Activated CD8-positive, alpha-beta memory T cell treated with anti-CD3 and anti-CD28 coated beads for 1 hour (primary cell): ENCODE data around the gene TMEM161A.
"Not testable (repeated sequence)": the region's sequence is repeated elsewhere in the genome, so short reads cannot be mapped to it uniquely, and the experiment has no call there.

Experiments used
- DNase-seq, 2 donors: peaks; one replicate each; pipeline ENCODE4 v3.0.0-alpha.2; 2020; ENCODE audit warnings: low read depth in 1 of 2; ENCODE audit errors: extremely low read depth in 1 of 2

TMEM161A gene

GRCh38 chr19:19122902-19123301, 15.4 kb downstream of the TMEM161A start:
- DNase-seq: no peak

- DNase-seq: no peak
Measured at GRCh38 chr19:19121371-19121770, 16.9 kb downstream of the TMEM161A start.

GRCh38 chr19:19120308-19121231, 17.7 kb downstream of the TMEM161A start:
- DNase-seq: no peak

- no peak for DNase-seq
Measured at GRCh38 chr19:19119325-19120237, 18.7 kb downstream of the TMEM161A start.

- peak in 1 of 2 donors; percentile 36 for DNase-seq
Measured at GRCh38 chr19:19115954-19116353, 22.3 kb downstream of the TMEM161A start.

GRCh38 chr19:19113040-19113626, 25.1 kb downstream of the TMEM161A start:
- DNase-seq: no peak

GRCh38 chr19:19111967-19112580, 26.2 kb downstream of the TMEM161A start:
- no peak for DNase-seq

- DNase-seq: no peak
Measured at GRCh38 chr19:19111136-19111835, 27.0 kb downstream of the TMEM161A start.

GRCh38 chr19:19110410-19111135, 27.7 kb downstream of the TMEM161A start:
- no peak for DNase-seq

GRCh38 chr19:19109601-19110000, 28.7 kb downstream of the TMEM161A start:
- DNase-seq: no peak

- DNase-seq: no peak
Measured at GRCh38 chr19:19107654-19108053, 30.6 kb downstream of the TMEM161A start.

GRCh38 chr19:19106938-19107337, 31.3 kb downstream of the TMEM161A start:
- not testable (repeated sequence) for DNase-seq

GRCh38 chr19:19106056-19106551, 32.2 kb downstream of the TMEM161A start:
- no peak for DNase-seq

- DNase-seq: no peak
Measured at GRCh38 chr19:19105365-19106055, 32.8 kb downstream of the TMEM161A start.

GRCh38 chr19:19103167-19103566, 35.1 kb downstream of the TMEM161A start:
- DNase-seq: no peak

- not testable (repeated sequence) for DNase-seq
Measured at GRCh38 chr19:19102566-19102965, 35.7 kb downstream of the TMEM161A start.

GRCh38 chr19:19101540-19101939, 36.7 kb downstream of the TMEM161A start:
- DNase-seq: no peak
